HepG2 (cell line): ENCODE results near the gene OR2S2. TPM values are rescaled to one million over a fixed set of nuclear protein-coding genes. Genes with fewer than 3 reads are reported as not detected.

Experiments used
- ATAC-seq: fragments of 200-7000 bp; cut with Tn5 transposase; 3 replicates; pipeline ENCODE4 v1.9.1; 2020; ENCODE audit warnings: mild to moderate bottlenecking, moderate library complexity
- BruUV-seq: library from RNA; stranded (reverse); fragments of 400-500 nt; replicated peaks from 2 replicates; lab custom pipeline; 2021; lab: Mats Ljungman, UMichigan
- CTCF ChIA-PET: fragments of 300-600 bp; formaldehyde crosslinking; extraction: SDS; loops from one replicate; lab custom pipeline; 2021; ENCODE audit warnings: low total read pairs, inconsistent platforms, low intra/inter-chr PET ratio; lab: Yijun Ruan, JAX
- POLR2A ChIA-PET: fragments of 350-600 bp; sonication (Branson Sonifier 250); formaldehyde crosslinking; loops from one replicate; lab custom pipeline; 2020; ENCODE audit warnings: antibody characterized with exemption, inconsistent platforms; lab: Yijun Ruan, JAX
- DNase-seq: peaks from one replicate; pipeline ENCODE4 v3.0.0-alpha.2; 2015; ENCODE audit warnings: low spot score
- FAIRE-seq: peaks from 3 replicates; lab custom pipeline; 2011; peaks lifted over from hg19 to GRCh38; lab: Jason Lieb, UNC
- H2AFZ ChIP-seq: one replicate; pipeline ENCODE4 v1.6.1; 2011; ENCODE audit warnings: low read length, inconsistent platforms
- H3K27ac ChIP-seq: fragments of 300-600 bp; 3 replicates; pipeline ENCODE4 v1.8.0; 2011; ENCODE audit warnings: mixed run types, mild to moderate bottlenecking, mixed read lengths, low read length, inconsistent platforms; ENCODE audit not compliant: insufficient read depth; ENCODE audit errors: extremely low read length
- H3K27me3 ChIP-seq, 2 experiments: fragments of 200-600 bp in 1 of 2; 2 replicates in 1 of 2; 3 replicates in 1 of 2; pipeline versions ENCODE4 v1.6.0 to v1.8.0; 2011; ENCODE audit warnings: low read length in 2 of 2, mild to moderate bottlenecking in 2 of 2, moderate library complexity in 2 of 2, inconsistent platforms in 1 of 2; ENCODE audit not compliant: insufficient read depth in 2 of 2, control insufficient read depth in 1 of 2
- H3K36me3 ChIP-seq, 2 experiments: fragments of 200-600 bp in 1 of 2; replicated peaks in 1 of 2; 2 replicates in 1 of 2; 3 replicates in 1 of 2; pipeline versions ENCODE4 v1.5.1 to v1.8.0; 2011; ENCODE audit warnings: low read length in 2 of 2, inconsistent platforms in 1 of 2; ENCODE audit not compliant: insufficient read depth in 2 of 2, control insufficient read depth in 1 of 2
- H3K4me1 ChIP-seq: 2 replicates; pipeline ENCODE4 v1.5.1; 2012; ENCODE audit warnings: low read length, inconsistent platforms; ENCODE audit not compliant: insufficient read depth
- H3K4me2 ChIP-seq: 2 replicates; pipeline ENCODE4 v1.6.0; 2011; ENCODE audit warnings: low read depth, low read length, inconsistent platforms
- H3K4me3 ChIP-seq, 3 experiments: fragments of 200-600 bp in 1 of 3; sonication (generic), shearing (Covaris generic) in 1 of 3; replicated peaks in 1 of 3; 2 replicates each; pipeline ENCODE4 v1.5.1; 2011 to 2016; ENCODE audit warnings: low read length in 3 of 3, inconsistent platforms in 2 of 3, low read depth in 2 of 3, mild to moderate bottlenecking in 2 of 3, control low read depth in 1 of 3, mixed read lengths in 1 of 3; ENCODE audit not compliant: insufficient read depth in 1 of 3
- H3K79me2 ChIP-seq: one replicate; pipeline ENCODE4 v1.6.1; 2011; ENCODE audit warnings: low read length, inconsistent platforms; ENCODE audit not compliant: insufficient read depth
- H3K9ac ChIP-seq: 2 replicates; pipeline ENCODE4 v1.6.0; 2011; ENCODE audit warnings: mild to moderate bottlenecking, low read depth, low read length, inconsistent platforms; ENCODE audit not compliant: insufficient read depth
- H3K9me3 ChIP-seq: 2 replicates; pipeline ENCODE4 v1.5.1; 2012; ENCODE audit warnings: mild to moderate bottlenecking, low read length
- H4K20me1 ChIP-seq: 2 replicates; pipeline ENCODE4 v1.6.0; 2011; ENCODE audit warnings: inconsistent platforms, mild to moderate bottlenecking, low read length, moderate library complexity; ENCODE audit not compliant: insufficient read depth
- CBX1 ChIP-seq: IDR thresholded peaks from one replicate; pipeline ENCODE4 v1.6.1; 2016; ENCODE audit warnings: antibody characterized with exemption, low read depth
- FOXA3 ChIP-seq: IDR thresholded peaks from 2 replicates; pipeline ENCODE4 v1.6.1; 2016; ENCODE audit warnings: missing genetic modification reagents, missing compliant biosample characterization
- FOXO1 ChIP-seq: sonication (generic); formaldehyde crosslinking; IDR thresholded peaks from 2 replicates; pipeline ENCODE4 v1.4.0; 2020; ENCODE audit warnings: missing genetic modification reagents
- GABPA ChIP-seq, 2 experiments: IDR thresholded peaks; 2 replicates each; pipeline ENCODE4 v1.6.1; 2011 to 2016; ENCODE audit warnings: low read depth in 2 of 2, low read length in 1 of 2, missing biosample characterization in 1 of 2, missing genetic modification characterization in 1 of 2
- NFIC ChIP-seq: IDR thresholded peaks from 2 replicates; pipeline ENCODE4 v1.6.1; 2012; ENCODE audit warnings: mild to moderate bottlenecking, low read length, inconsistent platforms
- RARA ChIP-seq: IDR thresholded peaks from 2 replicates; pipeline ENCODE4 v1.6.1; 2016; ENCODE audit warnings: missing genetic modification reagents, missing compliant biosample characterization
- SPEN ChIP-seq: sonication (generic); formaldehyde crosslinking; IDR thresholded peaks from 2 replicates; pipeline ENCODE4 v1.5.1; 2020; ENCODE audit warnings: low read depth, mild to moderate bottlenecking, missing genetic modification reagents
- ZFX ChIP-seq: sonication (generic); formaldehyde crosslinking; IDR thresholded peaks from 2 replicates; pipeline ENCODE4 v1.4.0; 2020; ENCODE audit warnings: mild to moderate bottlenecking, low read depth, missing genetic modification reagents, moderate library complexity
- ZNF136 ChIP-seq: sonication (generic); formaldehyde crosslinking; IDR thresholded peaks from 2 replicates; pipeline ENCODE4 v1.8.1; 2022; ENCODE audit warnings: low read depth, mild to moderate bottlenecking, moderate library complexity, missing genetic modification reagents
- ZNF619 ChIP-seq: sonication (generic); formaldehyde crosslinking; IDR thresholded peaks from 2 replicates; pipeline ENCODE4 v1.4.0; 2020; ENCODE audit warnings: mild to moderate bottlenecking, missing genetic modification reagents
- ZNF652 ChIP-seq: IDR thresholded peaks from 2 replicates; pipeline ENCODE4 v1.6.1; 2016; ENCODE audit warnings: low read depth, borderline replicate concordance
- ZSCAN9 ChIP-seq: IDR thresholded peaks from 2 replicates; pipeline ENCODE4 v1.6.1; 2016; ENCODE audit warnings: borderline replicate concordance
- whole genome bisulfite sequencing: methylation state at CpG from one replicate; pipeline ENCODE4 v1.1.6; 2017; ENCODE audit warnings: low lambda C conversion rate; 5-methylcytosine and 5-hydroxymethylcytosine counted together
- in situ Hi-C: cut with HindIII; loops from 2 replicates; pipeline ENCODE4 v1.10.0; 2017; ENCODE audit warnings: low pct_unique_long_range_greater_than_20kb; ENCODE audit not compliant: extremely low pct_ligation_motif_present
- intact Hi-C: fragments of 100-400 bp; cut with micrococcal nuclease; formaldehyde crosslinking; loops from one replicate; pipeline ENCODE4 v1.10.0; 2022; ENCODE audit not compliant: unreplicated experiment
- polyA plus RNA-seq, 8 experiments: library from polyadenylated mRNA; depleted of rRNA in 3 of 8; stranded (reverse) in 7 of 8; unstranded in 1 of 8; fragments of >200 nt; fragmentation: Illumina TruSeq in 4 of 8; extraction: Trizol in 4 of 8; gene quantifications; 2 replicates each; pipeline versions ENCODE4 v1.2.1 to v1.2.3, GENCODE V29; 2011 to 2016; ENCODE audit warnings: low read depth in 4 of 8, missing spikeins in 1 of 8, mixed read lengths in 1 of 8; ENCODE audit not compliant: insufficient read depth in 1 of 8
- total RNA-seq, 5 experiments: library from RNA; depleted of rRNA; stranded (reverse); fragments of >200 nt; fragmentation: Illumina TruSeq; extraction: Trizol; gene quantifications; 2 replicates each; pipeline ENCODE4 v1.2.3, GENCODE V29; 2016; ENCODE audit warnings: low read depth in 1 of 5
- TF ChIP-seq, protein P1 (sequence below): IDR thresholded peaks from 2 replicates; pipeline ENCODE4 v1.6.1; 2012; ENCODE audit warnings: low read depth, low read length, improper control_type of control experiment
- TF ChIP-seq, protein P2 (sequence below): sonication (generic); formaldehyde crosslinking; IDR thresholded peaks from 2 replicates; pipeline ENCODE4 v1.4.0; 2020; ENCODE audit warnings: low read depth, missing genetic modification reagents
- TF ChIP-seq, protein P3 (sequence below): sonication (generic); formaldehyde crosslinking; conservative IDR thresholded peaks from 2 replicates; pipeline ENCODE4 v1.8.0; 2022; ENCODE audit warnings: low read depth, missing genetic modification reagents

The OR2S2 gene
- total and polyA plus RNA-seq, 2 of the 13 experiments (the other 11 are each of a cell fraction or from before 2014, with no cell fraction given): not detected

DNA sequence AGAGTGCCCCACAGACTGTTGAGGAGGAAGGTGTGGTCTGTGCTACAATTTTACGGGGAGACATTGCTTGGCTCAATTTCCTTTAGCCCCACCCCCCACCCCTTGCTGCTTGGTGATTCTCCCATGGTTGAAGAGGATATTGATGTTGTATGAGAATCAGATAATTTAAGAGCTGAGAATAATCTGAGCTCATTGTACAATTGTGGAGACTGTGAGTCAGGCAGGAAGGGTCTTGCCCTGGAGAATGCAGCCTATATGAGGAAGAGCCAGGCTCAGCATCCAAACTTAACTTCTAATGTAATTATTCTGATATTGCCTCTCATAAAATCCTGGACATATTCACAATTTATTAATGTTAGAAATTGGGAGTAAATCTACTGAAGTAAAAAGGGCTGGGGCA, 26.1 kb upstream of the OR2S2 start (continued):
- TF ChIP-seq, protein P1, sequence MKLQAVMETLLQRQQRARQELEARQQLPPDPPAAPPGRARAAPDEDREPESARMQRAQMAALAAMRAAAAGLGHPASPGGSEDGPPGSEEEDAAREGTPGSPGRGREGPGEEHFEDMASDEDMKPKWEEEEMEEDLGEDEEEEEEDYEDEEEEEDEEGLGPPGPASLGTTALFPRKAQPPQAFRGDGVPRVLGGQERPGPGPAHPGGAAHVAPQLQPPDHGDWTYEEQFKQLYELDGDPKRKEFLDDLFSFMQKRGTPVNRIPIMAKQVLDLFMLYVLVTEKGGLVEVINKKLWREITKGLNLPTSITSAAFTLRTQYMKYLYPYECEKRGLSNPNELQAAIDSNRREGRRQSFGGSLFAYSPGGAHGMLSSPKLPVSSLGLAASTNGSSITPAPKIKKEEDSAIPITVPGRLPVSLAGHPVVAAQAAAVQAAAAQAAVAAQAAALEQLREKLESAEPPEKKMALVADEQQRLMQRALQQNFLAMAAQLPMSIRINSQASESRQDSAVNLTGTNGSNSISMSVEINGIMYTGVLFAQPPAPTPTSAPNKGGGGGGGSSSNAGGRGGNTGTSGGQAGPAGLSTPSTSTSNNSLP: no peak
- TF ChIP-seq, protein P2, sequence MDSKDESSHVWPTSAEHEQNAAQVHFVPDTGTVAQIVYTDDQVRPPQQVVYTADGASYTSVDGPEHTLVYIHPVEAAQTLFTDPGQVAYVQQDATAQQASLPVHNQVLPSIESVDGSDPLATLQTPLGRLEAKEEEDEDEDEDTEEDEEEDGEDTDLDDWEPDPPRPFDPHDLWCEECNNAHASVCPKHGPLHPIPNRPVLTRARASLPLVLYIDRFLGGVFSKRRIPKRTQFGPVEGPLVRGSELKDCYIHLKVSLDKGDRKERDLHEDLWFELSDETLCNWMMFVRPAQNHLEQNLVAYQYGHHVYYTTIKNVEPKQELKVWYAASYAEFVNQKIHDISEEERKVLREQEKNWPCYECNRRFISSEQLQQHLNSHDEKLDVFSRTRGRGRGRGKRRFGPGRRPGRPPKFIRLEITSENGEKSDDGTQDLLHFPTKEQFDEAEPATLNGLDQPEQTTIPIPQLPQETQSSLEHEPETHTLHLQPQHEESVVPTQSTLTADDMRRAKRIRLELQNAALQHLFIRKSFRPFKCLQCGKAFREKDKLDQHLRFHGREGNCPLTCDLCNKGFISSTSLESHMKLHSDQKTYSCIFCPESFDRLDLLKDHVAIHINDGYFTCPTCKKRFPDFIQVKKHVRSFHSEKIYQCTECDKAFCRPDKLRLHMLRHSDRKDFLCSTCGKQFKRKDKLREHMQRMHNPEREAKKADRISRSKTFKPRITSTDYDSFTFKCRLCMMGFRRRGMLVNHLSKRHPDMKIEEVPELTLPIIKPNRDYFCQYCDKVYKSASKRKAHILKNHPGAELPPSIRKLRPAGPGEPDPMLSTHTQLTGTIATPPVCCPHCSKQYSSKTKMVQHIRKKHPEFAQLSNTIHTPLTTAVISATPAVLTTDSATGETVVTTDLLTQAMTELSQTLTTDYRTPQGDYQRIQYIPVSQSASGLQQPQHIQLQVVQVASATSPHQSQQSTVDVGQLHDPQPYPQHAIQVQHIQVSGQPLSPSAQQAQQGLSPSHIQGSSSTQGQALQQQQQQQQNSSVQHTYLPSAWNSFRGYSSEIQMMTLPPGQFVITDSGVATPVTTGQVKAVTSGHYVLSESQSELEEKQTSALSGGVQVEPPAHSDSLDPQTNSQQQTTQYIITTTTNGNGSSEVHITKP (CRISPR knock-in tag): no peak
- TF ChIP-seq ZNF619 (CRISPR knock-in tag) (no peak), CBX1 (no peak)

DNA sequence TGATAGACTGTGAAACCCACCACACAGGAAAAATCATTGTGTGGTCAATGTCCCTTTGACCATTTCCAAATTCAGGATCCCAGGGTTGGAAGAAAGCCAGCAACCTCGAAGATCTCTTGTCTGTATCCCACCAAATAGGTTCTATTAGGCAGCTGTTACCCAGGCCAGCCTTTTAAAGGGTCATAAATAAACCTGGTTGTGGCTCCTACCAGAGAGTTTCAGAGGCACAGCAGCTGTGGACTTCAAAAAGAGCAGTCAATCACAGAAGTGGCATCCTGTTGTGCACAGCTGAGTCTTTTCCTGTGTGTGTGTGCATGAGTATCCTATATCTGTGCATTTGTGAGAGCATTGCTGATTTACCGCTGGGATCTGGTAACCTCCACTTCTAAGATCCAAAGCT, 23.7 kb upstream of the OR2S2 start:
- Histone ChIP-seq H3K9ac (no peak overlapping the region), H2AFZ (no peak overlapping the region), H3K9me3 (no peaks in the 10 kb centered on the region), H3K4me3 (no peak overlapping the region), H3K27ac (no peak overlapping the region), H4K20me1 (no peaks in the 10 kb centered on the region), H3K36me3 (no peaks in the 10 kb centered on the region), H3K4me2 (no peak overlapping the region), H3K27me3 (peaks cover 0 to 7% of the 10 kb centered on the region in 2 experiments; a peak in 2 of 5 replicates), H3K4me1 (no peaks in the 10 kb centered on the region), H3K79me2 (no peaks in the 10 kb centered on the region)
- ChIA-PET CTCF (no interaction called here), POLR2A (no interaction called here)
- DNase-seq (no peak), FAIRE-seq (no peak), ATAC-seq (no peak)
- intact Hi-C loops (no loop called here), in situ Hi-C loops (no loop called here)
- BruUV-seq: no TSS peak
- no peak for TF ChIP-seq ZNF652
- TF ChIP-seq NFIC: no peak
- TF ChIP-seq FOXO1 (CRISPR knock-in tag): no peak
- no peak for TF ChIP-seq SPEN
- no peak for TF ChIP-seq GABPA (IDR thresholded peaks at IDR 0.05; ENCODE audit: low read depth, low read length)
- no peak for TF ChIP-seq GABPA (CRISPR knock-in tag; IDR thresholded peaks at IDR 0.05; ENCODE audit: low read depth)
- TF ChIP-seq ZSCAN9 (CRISPR knock-in tag): no peak
- TF ChIP-seq, protein P3, sequence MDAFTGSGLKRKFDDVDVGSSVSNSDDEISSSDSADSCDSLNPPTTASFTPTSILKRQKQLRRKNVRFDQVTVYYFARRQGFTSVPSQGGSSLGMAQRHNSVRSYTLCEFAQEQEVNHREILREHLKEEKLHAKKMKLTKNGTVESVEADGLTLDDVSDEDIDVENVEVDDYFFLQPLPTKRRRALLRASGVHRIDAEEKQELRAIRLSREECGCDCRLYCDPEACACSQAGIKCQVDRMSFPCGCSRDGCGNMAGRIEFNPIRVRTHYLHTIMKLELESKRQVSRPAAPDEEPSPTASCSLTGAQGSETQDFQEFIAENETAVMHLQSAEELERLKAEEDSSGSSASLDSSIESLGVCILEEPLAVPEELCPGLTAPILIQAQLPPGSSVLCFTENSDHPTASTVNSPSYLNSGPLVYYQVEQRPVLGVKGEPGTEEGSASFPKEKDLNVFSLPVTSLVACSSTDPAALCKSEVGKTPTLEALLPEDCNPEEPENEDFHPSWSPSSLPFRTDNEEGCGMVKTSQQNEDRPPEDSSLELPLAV (CRISPR knock-in tag): no peak
- TF ChIP-seq RARA (CRISPR knock-in tag): no peak
- TF ChIP-seq ZNF136: no peak
- no peak for TF ChIP-seq ZFX (CRISPR knock-in tag)
- TF ChIP-seq FOXA3 (CRISPR knock-in tag): no peak
- WGBS: 0% methylated on average over 2 of the region's 2 CpGs
